ENCODE results near the gene PRKG1. TPM values are rescaled to one million over a fixed set of nuclear protein-coding genes. Genes with fewer than 3 reads are reported as not detected.

PRKG1 gene
- polyA plus RNA-seq, 1 donor (not counting 4 experiments of a cell fraction or from before 2014, with no cell fraction given): 0.24 TPM

- Histone ChIP-seq H3K79me2 (ENCODE audit: control insufficient read depth, insufficient read depth, low read length) (no peaks in the 10 kb centered on the region), H3K4me2 (ENCODE audit: control insufficient read depth, extremely low read depth, insufficient read depth, low read depth, low read length) (no peak overlapping the region), H4K20me1 (ENCODE audit: control insufficient read depth, extremely low read depth, insufficient read depth, low read length) (no peaks in the 10 kb centered on the region), H3K27ac (ENCODE audit: control insufficient read depth, insufficient read depth, low read length) (no peak overlapping the region), H3K9ac (ENCODE audit: control insufficient read depth, extremely low read depth, insufficient read depth, low read length) (no peak overlapping the region), H3K9me1 (ENCODE audit: control insufficient read depth, extremely low read depth, insufficient read depth, low read length) (no peaks in the 10 kb centered on the region), H3K4me1 (ENCODE audit: control insufficient read depth, extremely low read depth, insufficient read depth, low read length) (no peaks in the 10 kb centered on the region), H3K9me3 (ENCODE audit: control insufficient read depth, low read depth, low read length) (no peaks in the 10 kb centered on the region), H3K27me3 (ENCODE audit: control insufficient read depth, extremely low read depth, insufficient read depth, low read length) (no peaks in the 10 kb centered on the region), H3K4me3 (ENCODE audit: control insufficient read depth in 2 of 3, extremely low read depth in 1 of 3, insufficient read depth in 2 of 3, low read depth in 1 of 3, low read length in 3 of 3) (no peak overlapping the region), H2AFZ (ENCODE audit: control insufficient read depth, low read length) (no peak overlapping the region), H3K36me3 (ENCODE audit: control insufficient read depth in 2 of 2, extremely low read depth in 1 of 2, insufficient read depth in 2 of 2, low read length in 2 of 2) (no peaks in the 10 kb centered on the region)
- dilution Hi-C loops (cut with MboI; ENCODE audit: extremely low pct_ligation_motif_present, low sequenced_read_pairs): no loop called here
- no peak for TF ChIP-seq EZH2 (IDR thresholded peaks at IDR 0.05; ENCODE audit: low read length)
- TF ChIP-seq CTCF (optimal IDR thresholded peaks at IDR 0.05 in 1 of 3, IDR thresholded peaks at IDR 0.05 in 1 of 3, conservative IDR thresholded peaks at IDR 0.05 in 1 of 3; ENCODE audit: extremely low read depth in 1 of 3, insufficient read depth in 2 of 3, low read length in 3 of 3): no peak
- no peak for DNase-seq (ENCODE audit: low read depth, low spot score)
- no peak for FAIRE-seq
These were observed 945.9 kb downstream of the PRKG1 start for GRCh38 chr10:52020173-52020572.

- no peaks in the 10 kb centered on the region for H3K9me1 ChIP-seq (ENCODE audit: control insufficient read depth, extremely low read depth, insufficient read depth, low read length)
- no peaks in the 10 kb centered on the region for H3K79me2 ChIP-seq (ENCODE audit: control insufficient read depth, insufficient read depth, low read length)
- no peak overlapping the region for H3K27ac ChIP-seq (ENCODE audit: control insufficient read depth, insufficient read depth, low read length)
- no peak overlapping the region for H2AFZ ChIP-seq (ENCODE audit: control insufficient read depth, low read length)
- DNase-seq (ENCODE audit: low read depth, low spot score) (no peak), FAIRE-seq (no peak)
- no peak for TF ChIP-seq EZH2 (IDR thresholded peaks at IDR 0.05; ENCODE audit: low read length)
- no peak for TF ChIP-seq CTCF (optimal IDR thresholded peaks at IDR 0.05 in 1 of 3, IDR thresholded peaks at IDR 0.05 in 1 of 3, conservative IDR thresholded peaks at IDR 0.05 in 1 of 3; ENCODE audit: extremely low read depth in 1 of 3, insufficient read depth in 2 of 3, low read length in 3 of 3)
- H3K9me3 ChIP-seq (ENCODE audit: control insufficient read depth, low read depth, low read length): no peaks in the 10 kb centered on the region
- dilution Hi-C loops (cut with MboI; ENCODE audit: extremely low pct_ligation_motif_present, low sequenced_read_pairs): no loop called here
- H3K27me3 ChIP-seq (ENCODE audit: control insufficient read depth, extremely low read depth, insufficient read depth, low read length): no peaks in the 10 kb centered on the region
- H3K4me3 ChIP-seq (ENCODE audit: control insufficient read depth in 2 of 3, extremely low read depth in 1 of 3, insufficient read depth in 2 of 3, low read depth in 1 of 3, low read length in 3 of 3): no peak overlapping the region
- H4K20me1 ChIP-seq (ENCODE audit: control insufficient read depth, extremely low read depth, insufficient read depth, low read length): no peaks in the 10 kb centered on the region
- H3K4me2 ChIP-seq (ENCODE audit: control insufficient read depth, extremely low read depth, insufficient read depth, low read depth, low read length): no peak overlapping the region
- no peaks in the 10 kb centered on the region for H3K4me1 ChIP-seq (ENCODE audit: control insufficient read depth, extremely low read depth, insufficient read depth, low read length)
- H3K9ac ChIP-seq (ENCODE audit: control insufficient read depth, extremely low read depth, insufficient read depth, low read length): no peak overlapping the region
- no peaks in the 10 kb centered on the region for H3K36me3 ChIP-seq (ENCODE audit: control insufficient read depth in 2 of 2, extremely low read depth in 1 of 2, insufficient read depth in 2 of 2, low read length in 2 of 2)
These were observed 946.4 kb downstream of the PRKG1 start for GRCh38 chr10:52020702-52021101.

Data from keratinocyte (primary cell).